22Rv1 (cell line): ENCODE measurements around the gene MYCBPAP.

Experiments
- ZFX ChIP-seq: fragments of 450-650 bp; IDR thresholded peaks from 2 replicates; pipeline ENCODE4 v1.6.1; 2017; ENCODE audit warnings: antibody characterized with exemption, borderline replicate concordance
- TF ChIP-seq, protein P1 (sequence below): fragments of 450-650 bp; IDR thresholded peaks from 2 replicates; pipeline ENCODE4 v1.5.1; 2017; ENCODE audit warnings: mild to moderate bottlenecking

DNA sequence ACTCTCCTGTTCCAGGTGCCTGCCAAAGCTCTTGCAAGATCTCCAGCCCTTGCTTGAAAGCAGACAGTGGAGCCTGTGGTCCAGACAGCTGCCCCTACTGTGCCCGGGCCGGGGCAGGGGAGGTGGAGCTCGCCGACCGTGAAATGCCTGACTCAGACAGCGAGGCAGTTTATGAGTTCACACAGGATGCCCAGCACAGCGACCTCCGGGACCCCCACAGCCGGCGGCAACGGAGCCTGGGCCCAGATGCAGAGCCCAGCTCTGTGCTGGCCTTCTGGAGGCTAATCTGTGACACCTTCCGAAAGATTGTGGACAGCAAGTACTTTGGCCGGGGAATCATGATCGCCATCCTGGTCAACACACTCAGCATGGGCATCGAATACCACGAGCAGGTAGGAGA lies 69.9 kb downstream of the MYCBPAP start:
- TF ChIP-seq, protein P1, sequence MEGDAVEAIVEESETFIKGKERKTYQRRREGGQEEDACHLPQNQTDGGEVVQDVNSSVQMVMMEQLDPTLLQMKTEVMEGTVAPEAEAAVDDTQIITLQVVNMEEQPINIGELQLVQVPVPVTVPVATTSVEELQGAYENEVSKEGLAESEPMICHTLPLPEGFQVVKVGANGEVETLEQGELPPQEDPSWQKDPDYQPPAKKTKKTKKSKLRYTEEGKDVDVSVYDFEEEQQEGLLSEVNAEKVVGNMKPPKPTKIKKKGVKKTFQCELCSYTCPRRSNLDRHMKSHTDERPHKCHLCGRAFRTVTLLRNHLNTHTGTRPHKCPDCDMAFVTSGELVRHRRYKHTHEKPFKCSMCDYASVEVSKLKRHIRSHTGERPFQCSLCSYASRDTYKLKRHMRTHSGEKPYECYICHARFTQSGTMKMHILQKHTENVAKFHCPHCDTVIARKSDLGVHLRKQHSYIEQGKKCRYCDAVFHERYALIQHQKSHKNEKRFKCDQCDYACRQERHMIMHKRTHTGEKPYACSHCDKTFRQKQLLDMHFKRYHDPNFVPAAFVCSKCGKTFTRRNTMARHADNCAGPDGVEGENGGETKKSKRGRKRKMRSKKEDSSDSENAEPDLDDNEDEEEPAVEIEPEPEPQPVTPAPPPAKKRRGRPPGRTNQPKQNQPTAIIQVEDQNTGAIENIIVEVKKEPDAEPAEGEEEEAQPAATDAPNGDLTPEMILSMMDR, result no peak
- no peak for TF ChIP-seq ZFX
